ENCODE data around the gene SH3GL3. TPM values are rescaled to one million over a fixed set of nuclear protein-coding genes. Genes with fewer than 3 reads are reported as not detected.

The SH3GL3 gene
- total RNA-seq, 4 donors from 2014 or later: 0.84 to 1.1 (median 0.97) TPM; not detected in 1

DNA sequence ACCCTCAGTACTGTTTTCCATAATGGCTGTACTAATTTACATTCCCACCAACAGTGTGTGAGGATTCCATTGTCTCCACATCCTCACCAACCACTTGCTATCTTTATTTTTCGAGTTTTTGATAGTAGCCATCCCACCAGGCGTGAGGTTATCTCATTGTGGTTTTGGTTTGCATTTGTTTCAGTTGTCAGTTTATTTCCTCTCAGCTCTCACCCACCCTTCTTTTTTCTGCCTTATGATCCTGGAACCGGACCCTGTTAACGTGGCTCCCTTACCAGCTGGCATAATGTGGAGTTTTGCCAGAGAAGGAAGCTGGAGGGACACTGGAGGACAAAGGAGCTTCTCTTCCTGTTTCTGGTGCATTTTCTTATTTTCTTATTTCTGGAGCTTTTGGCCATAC, 25.1 kb upstream of the SH3GL3 start:
- TF ChIP-seq, protein P1, sequence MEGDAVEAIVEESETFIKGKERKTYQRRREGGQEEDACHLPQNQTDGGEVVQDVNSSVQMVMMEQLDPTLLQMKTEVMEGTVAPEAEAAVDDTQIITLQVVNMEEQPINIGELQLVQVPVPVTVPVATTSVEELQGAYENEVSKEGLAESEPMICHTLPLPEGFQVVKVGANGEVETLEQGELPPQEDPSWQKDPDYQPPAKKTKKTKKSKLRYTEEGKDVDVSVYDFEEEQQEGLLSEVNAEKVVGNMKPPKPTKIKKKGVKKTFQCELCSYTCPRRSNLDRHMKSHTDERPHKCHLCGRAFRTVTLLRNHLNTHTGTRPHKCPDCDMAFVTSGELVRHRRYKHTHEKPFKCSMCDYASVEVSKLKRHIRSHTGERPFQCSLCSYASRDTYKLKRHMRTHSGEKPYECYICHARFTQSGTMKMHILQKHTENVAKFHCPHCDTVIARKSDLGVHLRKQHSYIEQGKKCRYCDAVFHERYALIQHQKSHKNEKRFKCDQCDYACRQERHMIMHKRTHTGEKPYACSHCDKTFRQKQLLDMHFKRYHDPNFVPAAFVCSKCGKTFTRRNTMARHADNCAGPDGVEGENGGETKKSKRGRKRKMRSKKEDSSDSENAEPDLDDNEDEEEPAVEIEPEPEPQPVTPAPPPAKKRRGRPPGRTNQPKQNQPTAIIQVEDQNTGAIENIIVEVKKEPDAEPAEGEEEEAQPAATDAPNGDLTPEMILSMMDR (IDR thresholded peaks at IDR 0.05): no peak
- no peak for TF ChIP-seq POLR2A (IDR thresholded peaks at IDR 0.05)
- no peak for DNase-seq (ENCODE audit: low spot score in 2 of 2)
- no peak overlapping the region for H3K4me3 ChIP-seq (ENCODE audit: low read depth, poor library complexity, severe bottlenecking)
- intact Hi-C loops (cut with DNase I; ENCODE audit: low total_unique reads): no loop called here
- WGBS, 2 donors: 71 to 73% methylated on average over 4 of the region's 4 CpGs

DNA sequence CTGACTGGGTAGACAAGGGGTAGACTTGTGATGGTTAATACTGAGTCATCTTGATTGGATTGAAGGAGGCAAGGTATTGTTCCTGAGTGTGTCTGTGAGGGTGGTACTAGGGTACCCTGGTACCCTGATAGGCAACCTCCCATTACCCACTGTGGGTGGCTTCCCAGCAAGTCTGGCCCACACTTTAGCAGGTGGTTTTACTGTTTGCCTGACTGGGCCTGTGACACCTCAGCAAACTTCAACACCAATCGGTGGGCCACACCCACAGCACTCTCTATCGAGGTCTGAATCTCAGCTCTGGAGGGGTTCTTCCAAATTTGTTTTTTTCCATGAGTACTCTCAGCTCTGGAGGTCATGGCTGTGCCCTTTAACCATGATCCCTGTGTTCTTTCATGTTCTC, 24.6 kb upstream of the SH3GL3 start:
- intact Hi-C loops (cut with DNase I; ENCODE audit: low total_unique reads): no loop called here
- WGBS, 2 donors: 58 to 59% methylated on average over 2 of the region's 2 CpGs
- TF ChIP-seq POLR2A (IDR thresholded peaks at IDR 0.05): no peak
- TF ChIP-seq, protein P1 (IDR thresholded peaks at IDR 0.05): no peak
- DNase-seq (ENCODE audit: low spot score in 2 of 2): no peak
- H3K4me3 ChIP-seq (ENCODE audit: low read depth, poor library complexity, severe bottlenecking): no peak overlapping the region

DNA sequence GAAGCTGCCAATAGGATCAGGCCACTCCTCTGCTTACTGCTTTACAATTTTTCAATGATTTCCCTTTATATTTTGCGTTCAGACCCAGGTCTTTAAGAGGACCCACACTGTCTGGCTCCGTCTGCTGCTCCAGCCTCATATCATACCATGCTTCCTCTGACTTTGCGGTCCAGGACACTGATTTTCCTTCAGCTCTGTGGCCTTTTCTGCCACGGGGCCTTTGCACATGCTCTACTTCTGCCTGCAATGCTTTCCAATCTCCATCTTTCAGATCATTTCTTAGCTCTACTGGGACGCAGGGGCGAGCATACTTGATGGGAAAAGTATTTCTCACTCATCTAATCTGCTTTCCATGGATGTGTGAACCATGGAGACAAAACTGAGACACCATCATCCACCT, 23.0 kb upstream of the SH3GL3 start:
- no peak for TF ChIP-seq POLR2A (IDR thresholded peaks at IDR 0.05)
- TF ChIP-seq, protein P1 (IDR thresholded peaks at IDR 0.05): no peak

DNA sequence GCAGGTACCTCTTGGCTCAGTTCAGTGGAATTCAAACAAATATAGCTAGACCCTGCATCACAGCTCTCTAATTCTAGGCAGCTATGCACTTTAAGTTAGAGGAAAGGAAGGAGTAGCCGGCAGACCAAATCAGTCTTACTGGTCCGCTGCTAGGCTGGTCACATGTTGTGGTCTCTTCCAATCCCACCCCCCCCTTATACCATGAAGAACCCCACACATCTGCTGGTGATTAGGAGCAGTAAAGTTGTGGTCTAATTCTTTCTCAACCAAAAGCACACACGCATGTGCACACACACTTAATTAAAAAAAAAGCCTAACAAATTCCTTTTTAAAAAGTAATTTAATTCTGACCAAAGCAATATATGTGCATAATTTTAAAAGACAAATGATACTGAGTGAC, 16.7 kb upstream of the SH3GL3 start:
- intact Hi-C loops (cut with DNase I; ENCODE audit: low total_unique reads): loop anchor here (10.0 kb wide), 1 partner anchor 594 kb away; no protein-coding TSS in a partner anchor
- DNase-seq (ENCODE audit: low spot score in 2 of 2): no peak
- H3K4me3 ChIP-seq (ENCODE audit: low read depth, poor library complexity, severe bottlenecking): no peak overlapping the region
- TF ChIP-seq POLR2A (IDR thresholded peaks at IDR 0.05): no peak
- TF ChIP-seq, protein P1 (IDR thresholded peaks at IDR 0.05): no peak
- 56 to 68% methylated on average over 3 of the region's 3 CpGs for WGBS, 2 donors

More for the DNA sequence above, 23.0 kb upstream of the SH3GL3 start:
- H3K4me3 ChIP-seq (ENCODE audit: low read depth, poor library complexity, severe bottlenecking): no peak overlapping the region
- WGBS, 2 donors: 86 to 93% methylated on average over 6 of the region's 6 CpGs
- no peak for DNase-seq (ENCODE audit: low spot score in 2 of 2)
- intact Hi-C loops (cut with DNase I; ENCODE audit: low total_unique reads): no loop called here

DNA sequence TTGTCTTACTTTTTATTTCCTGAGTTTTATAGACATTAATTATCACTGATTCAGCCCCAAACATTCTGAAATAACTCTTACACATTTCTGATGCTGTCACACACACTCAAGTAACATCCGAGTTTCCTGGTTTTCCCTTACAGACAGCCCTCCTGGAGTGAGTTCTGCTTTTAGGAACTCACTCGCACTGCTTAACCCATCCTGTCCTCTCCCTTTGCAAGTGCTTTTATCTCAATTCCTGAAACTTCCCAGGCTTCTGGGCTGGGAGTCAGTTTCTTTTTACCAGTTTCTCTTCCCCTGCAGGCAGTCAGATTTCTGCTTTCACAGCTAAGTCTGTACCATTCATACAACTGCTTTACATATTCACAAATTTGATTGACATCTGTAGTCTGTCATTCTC, 15.6 kb upstream of the SH3GL3 start:
- WGBS, 2 donors: 62 to 65% methylated on average over 2 of the region's 2 CpGs
- no peak for DNase-seq (ENCODE audit: low spot score in 2 of 2)
- H3K4me3 ChIP-seq (ENCODE audit: low read depth, poor library complexity, severe bottlenecking): no peak overlapping the region
- intact Hi-C loops (cut with DNase I; ENCODE audit: low total_unique reads): loop anchor here (10.0 kb wide), 1 partner anchor 593 kb away; no protein-coding TSS in a partner anchor
- TF ChIP-seq, protein P1 (IDR thresholded peaks at IDR 0.05): no peak
- no peak for TF ChIP-seq POLR2A (IDR thresholded peaks at IDR 0.05)

DNA sequence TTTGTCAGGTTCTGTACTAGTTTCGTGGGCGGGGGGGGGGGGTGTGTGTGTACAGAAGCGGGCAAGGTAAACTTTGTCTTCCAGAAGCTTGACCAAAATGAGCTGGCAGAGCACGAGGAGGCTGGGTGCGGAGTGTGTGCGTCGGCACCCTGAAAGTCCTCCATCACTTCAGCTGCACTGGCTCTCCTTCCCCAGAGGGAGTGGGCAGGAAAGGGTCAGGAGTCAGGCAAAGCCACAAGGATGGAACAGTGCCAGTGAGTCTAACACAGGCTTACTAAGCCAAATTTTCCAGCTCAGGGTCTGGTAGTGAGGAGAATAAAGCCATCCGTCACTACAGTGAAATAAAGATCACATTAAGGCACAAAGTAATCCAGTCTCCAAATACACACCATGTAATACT, 11.9 kb upstream of the SH3GL3 start:
- WGBS, 2 donors: 59 to 78% methylated on average over 8 of the region's 8 CpGs
- H3K4me3 ChIP-seq (ENCODE audit: low read depth, poor library complexity, severe bottlenecking): no peak overlapping the region
- no peak for TF ChIP-seq POLR2A (IDR thresholded peaks at IDR 0.05)
- TF ChIP-seq, protein P1 (IDR thresholded peaks at IDR 0.05): no peak
- intact Hi-C loops (cut with DNase I; ENCODE audit: low total_unique reads): loop anchor here (10.0 kb wide), 1 partner anchor 590 kb away; no protein-coding TSS in a partner anchor
- DNase-seq (ENCODE audit: low spot score in 2 of 2): no peak

Measured in lower leg skin (tissue), 4 donors.